ENCODE data around the gene MFN1. TPM values are rescaled to one million over a fixed set of nuclear protein-coding genes. Genes with fewer than 3 reads are reported as not detected.
"Not testable (repeated sequence)": the region's sequence is repeated elsewhere in the genome, so short reads cannot be mapped to it uniquely, and the experiment has no call there.

Gene MFN1
- 28.2 and 34.3 TPM in 2 replicates for total RNA-seq (2014; rRNA removed; shearing (Covaris generic); ENCODE audit: low replicate concordance)

DNA sequence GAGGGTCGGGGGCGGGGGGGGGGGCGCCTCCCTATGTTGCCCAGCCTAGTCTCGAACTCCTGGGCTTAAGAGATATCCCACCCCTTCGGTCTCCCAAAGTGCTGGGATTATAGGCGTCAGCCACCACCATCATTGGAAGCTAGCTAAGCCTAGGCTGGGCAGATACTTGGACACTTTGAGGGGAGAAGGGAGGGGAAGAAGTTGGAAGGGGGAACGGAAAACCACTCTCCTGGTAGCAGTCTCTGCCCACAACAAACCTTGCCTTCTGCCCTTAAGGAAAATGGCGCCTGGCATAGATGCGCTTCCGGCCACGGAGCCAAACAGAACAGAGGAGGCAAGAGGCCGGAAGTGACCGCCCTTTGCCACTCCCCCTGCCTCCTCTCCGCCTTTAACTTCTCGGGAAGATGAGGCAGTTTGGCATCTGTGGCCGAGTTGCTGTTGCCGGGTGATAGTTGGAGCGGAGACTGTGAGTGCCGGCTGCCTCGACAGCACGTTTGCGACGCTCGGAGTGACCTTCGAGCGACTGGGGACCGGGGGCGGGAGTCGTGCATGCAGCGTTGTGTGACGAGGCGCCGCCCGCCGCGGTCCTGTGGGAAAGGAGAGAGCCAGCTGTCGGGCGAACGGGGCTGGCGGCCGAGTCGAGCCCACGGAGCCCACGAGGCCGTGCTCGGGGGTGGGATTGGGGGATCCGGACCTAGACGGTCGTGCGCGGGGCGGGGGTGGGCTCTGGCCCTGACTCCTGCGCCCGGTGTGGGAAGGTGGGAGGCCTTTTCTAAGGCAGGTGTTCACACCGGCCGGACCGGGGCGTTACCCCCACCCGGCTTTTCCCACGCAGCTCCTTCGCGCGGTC lies at the start of gene MFN1:
MFN1 (plus strand) TSS at position 365 of the 850 bp plus-strand sequence. CDS start 1,143 bp downstream, outside the sequence.
- in situ Hi-C loops (cut with HindIII; ENCODE audit: low pct_unique_long_range_greater_than_20kb, low sequenced_read_pairs) = no loop called here
- DNase-seq (ENCODE audit: low read depth) = peak; percentile 99

DNA sequence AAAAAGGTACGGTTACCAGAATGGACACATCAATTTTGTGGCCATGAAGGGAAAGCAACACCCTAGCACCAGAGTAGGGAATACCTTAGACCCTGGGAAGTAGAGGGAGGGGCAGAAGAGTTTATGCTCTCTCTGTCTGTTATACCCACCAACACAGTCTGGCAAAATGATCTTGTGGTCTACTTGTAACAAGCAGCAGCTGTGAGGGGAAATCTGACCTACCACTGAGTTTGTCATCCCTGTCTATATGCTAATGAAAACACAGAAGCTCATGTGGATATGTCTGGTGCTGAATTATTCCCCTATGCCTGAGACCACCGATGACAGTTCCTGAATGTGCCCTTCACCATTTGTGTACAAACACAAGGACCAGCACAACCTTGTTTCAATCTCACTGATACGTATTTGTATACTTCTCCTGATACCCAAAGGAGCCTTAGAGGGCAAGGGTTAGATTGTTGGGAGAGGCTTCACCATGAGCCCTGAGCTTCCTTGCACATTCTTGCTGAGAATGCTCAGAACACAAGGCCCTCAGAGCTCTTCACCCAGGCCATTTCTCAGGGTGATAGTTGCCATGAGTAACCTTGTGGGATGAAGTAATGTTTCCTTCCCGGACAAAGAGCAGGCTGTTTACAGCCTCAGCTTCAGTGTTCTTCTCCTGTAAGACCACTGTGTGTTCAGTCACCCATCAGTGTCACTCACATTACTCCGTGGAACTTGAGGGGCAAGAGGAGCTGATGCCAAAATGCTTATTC lies 49.4 kb upstream of the MFN1 start:
- in situ Hi-C loops (cut with HindIII; ENCODE audit: low pct_unique_long_range_greater_than_20kb, low sequenced_read_pairs) = no loop called here

DNA sequence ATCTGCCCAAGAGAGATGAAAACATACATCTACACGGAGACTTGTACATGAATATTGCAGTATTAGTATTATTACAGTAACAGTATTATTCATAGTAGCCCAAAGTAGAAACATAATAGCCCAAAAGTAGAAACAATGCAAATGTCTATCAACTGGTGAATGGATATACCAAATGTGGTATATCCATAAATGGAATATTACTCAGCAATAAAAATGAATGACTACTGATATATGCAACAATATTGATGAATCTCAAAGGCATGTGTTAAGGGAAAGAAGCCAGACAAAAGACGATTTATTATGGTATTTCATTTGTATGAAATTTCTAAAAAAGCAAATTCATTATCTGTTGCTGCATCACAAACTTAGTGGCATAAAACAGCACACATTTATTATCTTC lies 48.2 kb upstream of the MFN1 start:
- in situ Hi-C loops (cut with HindIII; ENCODE audit: low pct_unique_long_range_greater_than_20kb, low sequenced_read_pairs) = no loop called here
- no peak for DNase-seq (ENCODE audit: low read depth)

More for the DNA sequence above, 49.4 kb upstream of the MFN1 start:
- no peak for DNase-seq (ENCODE audit: low read depth)

DNA sequence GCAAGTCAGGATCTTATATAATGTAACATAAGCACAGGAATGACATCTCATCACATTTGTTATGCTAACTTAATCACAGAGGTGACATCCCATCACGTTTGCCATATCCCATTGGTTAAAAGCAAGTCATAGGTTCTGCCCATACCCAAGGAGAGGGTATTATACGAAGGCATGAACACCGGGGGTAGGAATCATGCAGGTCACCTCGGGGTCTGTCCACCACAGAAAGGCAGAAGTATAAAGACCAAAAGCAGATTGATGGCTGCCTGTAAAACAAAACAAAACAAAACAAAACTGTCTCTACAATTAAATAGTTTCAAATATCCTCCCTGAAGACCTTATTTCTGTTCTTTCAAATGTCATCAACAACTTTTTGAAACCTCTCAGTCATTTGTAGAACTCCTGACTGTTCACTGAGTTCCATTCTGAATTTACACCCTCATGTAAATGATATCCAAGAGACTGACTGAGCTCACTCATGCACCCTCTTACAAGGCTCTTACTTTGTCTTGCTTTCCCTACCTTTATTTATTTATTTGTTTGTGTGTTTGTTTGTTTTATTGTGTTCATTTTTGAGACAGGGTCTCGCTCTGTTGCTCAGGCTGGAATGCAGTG lies 47.4 kb upstream of the MFN1 start:
- no peak for DNase-seq (ENCODE audit: low read depth)
- in situ Hi-C loops (cut with HindIII; ENCODE audit: low pct_unique_long_range_greater_than_20kb, low sequenced_read_pairs) = no loop called here

DNA sequence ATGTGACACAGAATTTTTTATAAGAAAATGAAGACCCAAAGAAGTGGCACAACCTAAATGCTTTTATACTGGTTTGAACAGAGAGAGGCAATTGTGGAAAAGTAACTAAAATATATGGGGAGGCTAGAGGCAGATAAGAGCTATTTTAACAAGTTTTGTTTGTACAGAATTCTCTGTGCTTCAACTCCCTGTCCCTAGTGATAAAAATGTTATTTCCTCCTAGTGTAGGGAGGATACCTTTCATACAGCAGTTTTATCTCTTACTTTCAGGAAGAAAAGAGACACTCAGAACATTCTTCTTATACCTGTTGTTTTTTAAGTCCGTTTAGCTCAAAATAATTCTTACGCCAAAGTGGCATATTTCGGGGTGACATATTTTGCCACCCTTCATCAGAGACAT lies 45.9 kb upstream of the MFN1 start:
- in situ Hi-C loops (cut with HindIII; ENCODE audit: low pct_unique_long_range_greater_than_20kb, low sequenced_read_pairs) = no loop called here
- DNase-seq (ENCODE audit: low read depth) = no peak

DNA sequence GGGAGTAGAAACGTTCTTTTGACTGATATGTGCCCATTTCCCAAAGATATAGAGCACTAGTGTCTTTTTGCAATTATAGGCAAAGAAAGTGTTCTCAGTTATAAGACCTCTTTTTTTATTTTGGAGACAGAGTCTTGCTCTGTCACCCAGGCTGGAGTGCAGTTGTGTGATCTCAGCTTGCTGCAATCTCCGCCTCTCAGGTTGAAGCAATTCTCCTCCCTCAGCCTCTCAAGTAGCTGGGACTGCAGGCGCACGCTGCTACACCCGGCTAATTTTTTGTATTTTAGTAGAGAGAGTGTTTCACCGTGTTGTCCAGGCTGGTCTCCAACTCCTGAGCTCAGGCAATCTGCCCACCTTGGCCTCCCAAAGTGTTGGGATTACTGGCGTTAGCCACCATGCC lies 45.4 kb upstream of the MFN1 start:
- in situ Hi-C loops (cut with HindIII; ENCODE audit: low pct_unique_long_range_greater_than_20kb, low sequenced_read_pairs) = no loop called here
- DNase-seq (ENCODE audit: low read depth) = no peak

DNA sequence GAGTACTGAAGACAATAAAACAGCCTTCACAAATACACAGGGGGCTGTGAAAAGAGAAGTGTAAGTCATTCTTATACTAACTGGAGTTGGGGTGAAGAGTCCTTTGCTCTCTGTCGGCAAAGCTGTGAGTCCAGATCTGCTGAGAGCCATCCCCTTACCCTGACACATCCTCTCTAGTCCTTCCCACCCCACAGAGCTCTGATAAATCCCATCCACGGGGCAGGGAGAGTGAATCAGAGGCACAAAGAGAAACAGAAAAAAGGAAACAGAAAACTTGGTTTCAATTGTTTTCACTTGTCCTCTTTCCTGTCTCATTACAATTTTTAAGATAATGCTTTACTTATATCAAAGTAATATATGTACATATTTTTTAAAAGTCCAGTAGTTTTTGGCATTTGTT lies 42.9 kb upstream of the MFN1 start:
- no peak for DNase-seq (ENCODE audit: low read depth)
- in situ Hi-C loops (cut with HindIII; ENCODE audit: low pct_unique_long_range_greater_than_20kb, low sequenced_read_pairs) = no loop called here

DNA sequence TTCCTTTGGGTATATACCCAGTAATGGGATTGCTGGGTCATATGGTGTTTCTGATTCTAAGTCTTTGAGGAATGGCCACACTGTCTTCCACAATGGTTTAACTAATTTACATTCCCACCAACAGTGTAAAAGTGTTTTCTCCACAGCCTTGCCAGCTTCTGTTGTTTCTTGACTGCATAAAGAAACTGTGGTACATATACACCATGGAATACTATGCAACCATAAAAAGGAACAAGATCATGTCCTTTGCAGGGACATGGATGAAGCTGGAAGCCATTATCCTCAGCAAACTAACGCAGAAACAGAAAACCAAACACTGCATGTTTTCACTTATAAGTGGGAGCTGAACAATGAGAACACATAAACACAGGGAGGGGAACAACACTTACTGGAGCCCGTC lies 40.1 kb upstream of the MFN1 start:
- DNase-seq (ENCODE audit: low read depth); in situ Hi-C loops (cut with HindIII; ENCODE audit: low pct_unique_long_range_greater_than_20kb, low sequenced_read_pairs): not testable (repeated sequence)

DNA sequence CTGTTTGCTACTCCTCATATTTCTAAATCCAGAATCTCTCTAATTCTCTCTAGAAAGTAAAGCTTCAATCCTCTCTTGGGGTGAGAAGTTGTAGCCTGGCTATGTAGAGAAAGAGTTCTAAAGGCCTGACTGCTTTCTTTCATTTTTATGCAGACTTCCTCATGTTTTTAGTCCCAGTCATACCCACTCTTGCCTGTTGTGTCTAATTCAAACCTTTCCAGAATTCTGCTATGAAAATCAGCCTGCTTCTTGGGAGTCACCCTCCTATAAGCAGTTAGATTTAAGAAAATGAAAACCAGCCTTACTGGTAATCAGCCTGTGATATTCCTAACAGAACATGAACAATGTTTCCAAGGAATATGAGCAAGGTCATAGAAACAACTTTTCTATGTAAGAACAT lies 39.5 kb upstream of the MFN1 start:
- in situ Hi-C loops (cut with HindIII; ENCODE audit: low pct_unique_long_range_greater_than_20kb, low sequenced_read_pairs) = no loop called here
- no peak for DNase-seq (ENCODE audit: low read depth)

DNA sequence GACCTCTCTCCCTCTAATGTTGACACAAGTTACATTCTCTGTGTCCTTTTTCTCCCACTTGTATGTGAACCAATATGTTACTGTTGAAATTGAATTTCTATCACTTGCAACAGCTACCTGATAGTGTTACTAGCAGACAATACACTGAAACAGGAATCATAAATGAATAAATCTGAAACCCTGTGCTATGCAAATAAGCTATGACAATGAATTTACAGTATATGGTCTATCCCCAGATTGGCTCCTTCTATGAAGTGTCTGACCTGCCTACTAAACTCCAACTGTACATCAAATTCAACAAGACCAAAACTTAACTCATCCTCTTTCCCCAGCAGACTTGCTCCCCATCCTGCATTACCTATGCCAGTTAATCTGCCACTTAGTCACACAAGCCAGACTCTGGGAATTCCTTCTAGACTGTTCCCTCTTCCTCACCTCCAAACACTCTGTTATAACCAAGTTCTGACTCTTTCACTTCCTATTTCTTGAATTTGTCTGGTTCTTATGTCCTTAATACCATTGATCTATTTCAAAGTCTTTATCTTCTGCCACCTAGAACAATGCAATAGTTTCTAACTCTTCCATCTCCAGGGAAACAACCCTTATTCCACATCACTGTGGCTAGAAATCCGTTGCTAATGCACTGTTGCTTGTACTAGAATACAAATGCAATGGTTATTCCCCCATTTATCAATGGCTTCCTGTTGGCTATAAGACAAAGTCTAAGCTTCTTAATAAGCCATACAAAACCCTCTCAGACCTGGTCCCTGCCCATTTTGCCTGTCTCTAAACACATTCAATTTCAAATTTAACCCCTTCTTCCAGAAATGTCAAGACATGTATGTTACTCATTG lies 38.1 kb upstream of the MFN1 start:
- in situ Hi-C loops (cut with HindIII; ENCODE audit: low pct_unique_long_range_greater_than_20kb, low sequenced_read_pairs) = no loop called here
- no peak for DNase-seq (ENCODE audit: low read depth)

DNA sequence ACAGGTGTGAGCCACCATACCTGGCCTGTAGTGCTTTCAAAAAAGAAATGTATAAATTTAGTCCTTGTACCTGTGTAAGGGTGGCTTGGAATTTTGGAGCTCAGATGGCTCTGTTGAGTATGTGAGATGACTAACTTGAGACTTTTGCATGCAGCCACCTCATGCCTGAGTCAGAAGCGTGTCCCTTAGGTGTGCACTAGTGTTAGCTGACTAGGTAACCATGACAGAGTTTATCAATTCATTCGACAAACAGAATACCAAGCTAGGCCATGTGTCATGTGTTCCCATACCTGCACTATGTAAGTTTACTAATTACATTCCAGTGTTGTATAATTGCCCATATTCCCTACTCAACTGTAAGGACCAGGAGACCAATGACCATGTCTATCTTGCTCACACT lies 28.6 kb upstream of the MFN1 start:
- in situ Hi-C loops (cut with HindIII; ENCODE audit: low pct_unique_long_range_greater_than_20kb, low sequenced_read_pairs) = no loop called here
- no peak for DNase-seq (ENCODE audit: low read depth)

DNA sequence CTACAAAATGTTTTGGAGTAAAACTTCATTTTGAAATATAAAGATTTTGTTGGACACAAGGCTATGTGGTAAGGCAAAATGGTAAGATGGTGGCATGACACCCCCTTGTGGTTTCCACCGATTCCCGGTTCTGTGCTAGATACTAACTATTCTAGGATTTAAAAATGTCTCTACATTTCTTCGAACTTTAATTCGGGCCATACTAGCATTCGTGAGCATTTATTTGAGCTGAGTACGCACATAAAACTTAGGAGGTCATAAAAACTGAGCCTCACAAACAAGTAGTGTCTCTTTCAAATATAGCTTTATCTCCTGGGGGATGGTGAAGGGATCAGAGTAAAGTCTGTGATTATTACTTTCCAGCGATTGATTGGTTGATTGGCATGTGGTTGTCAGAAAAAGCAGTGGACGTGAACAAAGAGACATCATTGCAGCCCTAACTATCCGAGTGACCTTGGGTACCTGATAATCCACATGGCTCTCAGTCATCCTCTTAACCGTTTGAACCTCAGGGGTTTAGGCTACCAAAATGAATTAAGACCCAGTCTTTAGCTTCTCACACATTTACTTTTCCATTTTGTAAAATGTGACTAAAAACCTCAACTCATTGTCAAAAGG lies 25.7 kb upstream of the MFN1 start:
- peak; percentile 31 for DNase-seq (ENCODE audit: low read depth)
- in situ Hi-C loops (cut with HindIII; ENCODE audit: low pct_unique_long_range_greater_than_20kb, low sequenced_read_pairs) = no loop called here

DNA sequence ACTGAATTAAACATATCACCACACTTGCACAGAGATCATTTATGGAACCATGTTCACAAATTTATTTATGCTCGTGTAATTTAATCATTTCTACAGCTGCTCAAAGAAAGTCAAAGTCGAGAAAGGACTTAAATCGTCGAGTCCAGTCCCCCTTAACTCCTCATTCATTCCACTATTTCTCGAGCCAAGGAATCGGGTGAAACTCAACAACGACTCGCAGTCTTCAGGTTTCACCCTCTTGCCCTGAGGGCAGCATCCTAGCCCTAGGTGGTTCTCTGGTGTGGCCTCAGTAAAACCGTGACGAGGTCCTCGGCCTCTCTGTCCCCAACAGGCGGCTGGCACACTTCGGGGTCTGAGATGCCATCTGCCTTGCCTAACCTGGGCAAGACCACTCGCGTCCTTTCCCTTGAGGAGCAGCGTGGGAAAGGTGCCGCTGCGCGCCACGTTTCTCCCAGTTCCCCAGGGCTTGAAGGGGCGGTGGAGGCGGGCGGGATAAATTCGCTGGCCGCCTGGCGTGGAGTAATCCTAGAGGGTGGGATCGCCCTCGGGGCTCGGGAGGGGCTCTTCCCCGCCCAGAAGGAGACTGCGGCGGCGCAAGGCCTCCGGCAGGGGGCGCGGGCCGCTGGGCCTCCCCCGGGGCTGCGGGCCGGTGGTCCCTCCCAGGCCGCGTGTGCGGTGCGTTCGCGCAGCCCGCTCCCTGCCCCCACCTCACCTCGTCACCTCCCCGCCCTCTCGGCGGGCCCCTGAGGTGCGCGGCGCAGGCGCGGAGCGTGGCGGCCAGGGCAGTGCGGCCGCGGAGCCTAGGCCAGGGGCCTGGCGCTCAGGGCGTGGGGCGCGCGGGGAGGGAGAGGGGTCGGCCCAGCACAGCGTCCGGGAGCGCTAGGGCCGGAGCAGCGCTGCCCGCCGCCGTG lies 25.0 kb upstream of the MFN1 start, which contains the start of gene ZNF639:
ZNF639 (plus strand) TSS at position 746 of the 911 bp plus-strand sequence. CDS start 5,263 bp downstream, outside the sequence.
- DNase-seq (ENCODE audit: low read depth) = peak; percentile 95
- in situ Hi-C loops (cut with HindIII; ENCODE audit: low pct_unique_long_range_greater_than_20kb, low sequenced_read_pairs) = no loop called here

DNA sequence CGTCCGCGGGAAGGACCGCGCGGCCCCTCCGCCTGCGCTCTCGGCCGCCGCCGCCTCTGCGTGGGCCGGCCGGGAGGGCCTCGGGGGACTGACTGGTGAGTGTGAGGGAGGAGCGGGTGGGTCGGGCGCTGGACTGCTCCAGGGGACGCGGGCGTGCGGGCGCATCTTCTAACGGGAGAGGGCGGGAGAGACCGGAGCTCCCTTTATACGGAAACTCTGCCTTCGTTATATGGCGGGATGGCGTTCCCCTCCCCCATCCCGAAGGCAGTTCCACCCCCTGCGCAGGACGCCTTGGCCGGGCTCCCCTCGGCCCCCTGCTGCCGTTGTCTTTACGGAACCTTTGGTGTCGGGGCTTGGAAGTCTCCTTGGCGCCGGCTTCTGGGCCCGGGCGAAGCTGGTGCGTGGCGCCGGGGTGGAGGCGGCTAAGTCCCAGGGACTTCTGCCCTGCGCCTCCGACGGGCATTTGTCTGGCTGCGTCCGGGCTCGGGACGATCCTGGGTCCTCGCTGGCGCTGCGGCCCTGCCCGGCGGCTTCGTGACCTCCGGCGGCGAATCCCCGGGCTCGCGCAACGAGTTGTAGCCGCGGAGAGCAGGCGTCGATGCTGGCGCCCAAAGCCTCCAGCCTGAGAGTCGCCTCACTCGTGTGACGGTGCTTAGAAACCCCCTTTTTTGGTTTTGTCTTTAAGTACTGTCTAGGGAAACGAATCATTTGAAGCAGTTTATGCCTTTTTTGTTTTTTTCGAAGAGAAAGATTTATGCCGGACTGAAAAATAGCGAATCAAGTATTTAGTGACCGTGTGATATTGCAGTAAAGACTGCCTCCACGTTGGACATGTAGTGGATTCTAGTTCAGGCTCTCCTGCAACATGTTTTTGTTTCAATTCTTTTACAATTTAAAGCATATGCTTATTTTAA lies 24.1 kb upstream of the MFN1 start:
- in situ Hi-C loops (cut with HindIII; ENCODE audit: low pct_unique_long_range_greater_than_20kb, low sequenced_read_pairs) = no loop called here
- peak; percentile 78 for DNase-seq (ENCODE audit: low read depth)

DNA sequence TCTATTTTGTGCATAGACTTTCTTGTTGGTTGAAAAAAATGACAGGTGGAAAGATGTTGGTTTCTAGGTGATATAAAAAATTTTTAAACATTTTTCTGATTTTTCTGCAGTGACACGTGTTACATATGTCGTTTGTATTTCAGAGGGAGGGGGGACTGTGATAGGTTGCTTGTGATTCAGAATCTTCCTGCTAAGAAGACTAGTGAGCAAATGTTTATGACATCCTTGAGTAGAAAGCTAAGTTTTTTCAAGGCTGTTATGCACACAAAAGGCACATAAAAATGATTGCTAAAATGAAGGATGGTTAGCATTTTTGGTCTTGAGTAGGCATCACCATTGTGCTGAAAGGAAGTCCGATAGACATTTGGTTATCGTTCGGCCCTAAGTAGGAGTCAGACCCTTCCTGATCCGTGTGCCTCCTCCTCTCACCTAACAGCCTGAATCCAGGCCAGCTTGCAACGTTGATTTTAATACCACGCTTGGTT lies 23.2 kb upstream of the MFN1 start:
- in situ Hi-C loops (cut with HindIII; ENCODE audit: low pct_unique_long_range_greater_than_20kb, low sequenced_read_pairs) = no loop called here
- peak; percentile 43 for DNase-seq (ENCODE audit: low read depth)

DNA sequence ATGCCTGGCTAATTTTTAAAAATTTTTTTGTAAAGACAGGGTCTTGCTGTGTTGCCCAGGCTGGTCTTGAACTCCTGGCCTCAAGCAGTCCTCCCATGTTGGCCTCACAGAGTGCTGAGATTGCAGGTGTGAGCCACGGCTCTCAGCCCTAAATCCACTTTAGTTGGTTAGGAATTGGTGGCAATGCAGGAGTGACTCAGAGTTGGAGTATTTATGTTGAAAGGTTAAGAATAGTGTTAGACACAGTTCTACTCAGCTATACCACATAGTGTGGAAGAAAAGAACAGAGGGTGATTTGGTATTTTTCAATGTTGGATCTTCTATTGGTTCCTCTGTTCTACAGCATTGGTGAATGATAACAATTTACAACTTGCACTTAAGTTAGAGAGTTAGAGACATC lies 17.1 kb upstream of the MFN1 start:
- DNase-seq (ENCODE audit: low read depth) = no peak
- in situ Hi-C loops (cut with HindIII; ENCODE audit: low pct_unique_long_range_greater_than_20kb, low sequenced_read_pairs) = no loop called here
